Endothelial cell (in vitro differentiated cells): ENCODE measurements around the gene ADH7. TPM values are rescaled to one million over a fixed set of nuclear protein-coding genes. Genes with fewer than 3 reads are reported as not detected.
"Not testable (repeated sequence)": the region's sequence is repeated elsewhere in the genome, so short reads cannot be mapped to it uniquely, and the experiment has no call there.

Experiments
- DNase-seq: peaks from one replicate; pipeline ENCODE4 v3.0.0; 2021; ENCODE audit warnings: low spot score
- H3K27ac Mint-ChIP-seq: one replicate; pipeline ENCODE4 v1.8.0; 2021; ENCODE audit warnings: mixed read lengths, inconsistent platforms; ENCODE audit not compliant: unreplicated experiment
- H3K27me3 Mint-ChIP-seq: one replicate; pipeline ENCODE4 v1.8.0; 2021; ENCODE audit warnings: mild to moderate bottlenecking, moderate library complexity, mixed read lengths, inconsistent platforms; ENCODE audit not compliant: unreplicated experiment
- H3K36me3 Mint-ChIP-seq: one replicate; pipeline ENCODE4 v1.8.0; 2021; ENCODE audit warnings: mild to moderate bottlenecking, low read depth, mixed read lengths, inconsistent platforms; ENCODE audit not compliant: unreplicated experiment
- H3K4me1 Mint-ChIP-seq: one replicate; pipeline ENCODE4 v1.8.0; 2021; ENCODE audit warnings: mild to moderate bottlenecking, mixed read lengths, inconsistent platforms; ENCODE audit not compliant: unreplicated experiment
- H3K4me3 Mint-ChIP-seq: one replicate; pipeline ENCODE4 v1.8.0; 2021; ENCODE audit warnings: mild to moderate bottlenecking, mixed read lengths, inconsistent platforms; ENCODE audit not compliant: unreplicated experiment
- H3K9me3 Mint-ChIP-seq: one replicate; pipeline ENCODE4 v1.8.0; 2021; ENCODE audit warnings: mixed read lengths, inconsistent platforms; ENCODE audit not compliant: unreplicated experiment
- total RNA-seq: library from RNA; stranded (reverse); fragmentation: NEBNext Ultra II Directional; extraction: Animal tissue kit (Norgen Biotek cat#: 25700); gene quantifications from one replicate; pipeline ENCODE4 v1.2.1, GENCODE V29; 2021; ENCODE audit not compliant: unreplicated experiment
- TF ChIP-seq, protein P1 (sequence below): fragments of 200-600 bp; sonication (generic); IDR thresholded peaks from one replicate; pipeline ENCODE4 v1.5.0; 2021; ENCODE audit warnings: antibody characterized with exemption; ENCODE audit not compliant: unreplicated experiment

The ADH7 gene
- total RNA-seq, 1 donor from 2014 or later, result not detected

GRCh38 chr4:99430106-99430505, 5.0 kb downstream of the ADH7 start:
- H3K27ac Mint-ChIP-seq, result no peak overlapping the region
- TF ChIP-seq, protein P1, sequence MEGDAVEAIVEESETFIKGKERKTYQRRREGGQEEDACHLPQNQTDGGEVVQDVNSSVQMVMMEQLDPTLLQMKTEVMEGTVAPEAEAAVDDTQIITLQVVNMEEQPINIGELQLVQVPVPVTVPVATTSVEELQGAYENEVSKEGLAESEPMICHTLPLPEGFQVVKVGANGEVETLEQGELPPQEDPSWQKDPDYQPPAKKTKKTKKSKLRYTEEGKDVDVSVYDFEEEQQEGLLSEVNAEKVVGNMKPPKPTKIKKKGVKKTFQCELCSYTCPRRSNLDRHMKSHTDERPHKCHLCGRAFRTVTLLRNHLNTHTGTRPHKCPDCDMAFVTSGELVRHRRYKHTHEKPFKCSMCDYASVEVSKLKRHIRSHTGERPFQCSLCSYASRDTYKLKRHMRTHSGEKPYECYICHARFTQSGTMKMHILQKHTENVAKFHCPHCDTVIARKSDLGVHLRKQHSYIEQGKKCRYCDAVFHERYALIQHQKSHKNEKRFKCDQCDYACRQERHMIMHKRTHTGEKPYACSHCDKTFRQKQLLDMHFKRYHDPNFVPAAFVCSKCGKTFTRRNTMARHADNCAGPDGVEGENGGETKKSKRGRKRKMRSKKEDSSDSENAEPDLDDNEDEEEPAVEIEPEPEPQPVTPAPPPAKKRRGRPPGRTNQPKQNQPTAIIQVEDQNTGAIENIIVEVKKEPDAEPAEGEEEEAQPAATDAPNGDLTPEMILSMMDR, result no peak
- no peak for DNase-seq
- H3K9me3 Mint-ChIP-seq, result no peaks in the 10 kb centered on the region
- no peak overlapping the region for H3K4me3 Mint-ChIP-seq
- no peaks in the 10 kb centered on the region for H3K4me1 Mint-ChIP-seq
- H3K36me3 Mint-ChIP-seq, result no peaks in the 10 kb centered on the region
- H3K27me3 Mint-ChIP-seq, result no peaks in the 10 kb centered on the region

- Mint-ChIP-seq H3K36me3 (no peaks in the 10 kb centered on the region), H3K4me1 (no peaks in the 10 kb centered on the region), H3K27me3 (no peaks in the 10 kb centered on the region), H3K4me3 (no peak overlapping the region), H3K9me3 (no peaks in the 10 kb centered on the region), H3K27ac (no peak overlapping the region)
- no peak for DNase-seq
- TF ChIP-seq, protein P1, result no peak
Measured at GRCh38 chr4:99417125-99417524, 18.0 kb downstream of the ADH7 start.

- not testable (repeated sequence) for H3K27ac Mint-ChIP-seq, DNase-seq, H3K9me3 Mint-ChIP-seq
Measured at GRCh38 chr4:99415762-99416161, 19.4 kb downstream of the ADH7 start.

DNA sequence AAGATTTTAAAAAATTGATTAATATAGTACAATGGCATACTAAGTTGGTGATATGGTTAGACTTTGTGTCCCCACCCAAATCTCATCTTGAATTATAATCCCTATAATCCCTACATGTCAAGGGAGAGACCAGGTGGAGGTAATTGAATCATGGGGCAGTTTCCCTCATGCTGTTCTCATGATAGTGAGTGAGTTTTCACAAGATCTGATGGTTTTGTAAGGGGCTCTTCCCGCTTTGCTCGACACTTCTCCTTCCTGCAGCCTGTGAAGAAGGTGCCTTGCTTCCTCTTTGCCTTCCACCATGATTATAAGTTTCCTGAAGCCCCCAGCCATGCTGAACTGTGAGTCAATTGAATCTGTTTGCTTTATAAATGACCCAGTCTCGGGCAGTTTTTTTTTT, 20.2 kb downstream of the ADH7 start:
- not testable (repeated sequence) for H3K4me1 Mint-ChIP-seq, H3K27ac Mint-ChIP-seq, H3K4me3 Mint-ChIP-seq, H3K27me3 Mint-ChIP-seq, H3K9me3 Mint-ChIP-seq, DNase-seq, H3K36me3 Mint-ChIP-seq

More at GRCh38 chr4:99415762-99416161, 19.4 kb downstream of the ADH7 start:
- H3K4me3 Mint-ChIP-seq, H3K4me1 Mint-ChIP-seq, H3K36me3 Mint-ChIP-seq, H3K27me3 Mint-ChIP-seq: not testable (repeated sequence)

GRCh38 chr4:99414401-99414800, 20.7 kb downstream of the ADH7 start:
- H3K27me3 Mint-ChIP-seq, result no peaks in the 10 kb centered on the region
- no peaks in the 10 kb centered on the region for H3K36me3 Mint-ChIP-seq
- H3K9me3 Mint-ChIP-seq, result no peaks in the 10 kb centered on the region
- no peak overlapping the region for H3K4me3 Mint-ChIP-seq
- no peak overlapping the region for H3K27ac Mint-ChIP-seq
- TF ChIP-seq, protein P1, result no peak
- DNase-seq, result no peak
- H3K4me1 Mint-ChIP-seq, result no peaks in the 10 kb centered on the region

DNA sequence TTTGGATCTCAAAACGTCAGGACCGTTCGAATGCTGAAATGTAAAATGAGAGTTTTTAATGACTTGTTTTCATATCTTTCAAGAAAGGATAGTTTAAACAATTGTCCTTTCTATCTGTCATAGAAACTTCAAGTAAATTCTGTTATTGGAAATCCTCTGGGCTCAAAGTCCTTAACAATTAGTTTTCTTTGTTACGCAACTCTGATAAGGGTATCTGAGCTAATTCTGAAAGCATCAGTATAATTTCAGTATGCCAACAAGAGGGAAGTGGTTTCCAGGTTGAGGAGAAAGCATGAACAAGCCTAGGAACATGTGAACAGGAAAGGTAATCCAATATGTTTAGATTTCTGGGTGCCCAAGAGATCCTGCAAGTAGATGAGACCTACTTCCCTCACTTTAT, 22.0 kb downstream of the ADH7 start:
- TF ChIP-seq, protein P1, result no peak
- no peaks in the 10 kb centered on the region for H3K9me3 Mint-ChIP-seq
- no peaks in the 10 kb centered on the region for H3K36me3 Mint-ChIP-seq
- H3K27me3 Mint-ChIP-seq, result no peaks in the 10 kb centered on the region
- no peaks in the 10 kb centered on the region for H3K4me1 Mint-ChIP-seq
- no peak for DNase-seq
- no peak overlapping the region for H3K4me3 Mint-ChIP-seq
- no peak overlapping the region for H3K27ac Mint-ChIP-seq
